Measurements from ENCODE around the gene CHN1. TPM values are rescaled to one million over a fixed set of nuclear protein-coding genes. Genes with fewer than 3 reads are reported as not detected.

Gene CHN1
- total RNA-seq, 1 donor from 2014 or later: 32.7 TPM

GRCh38 chr2:174753038-174753633, 252.0 kb downstream of the CHN1 start:
- Mint-ChIP-seq H3K27ac (no peak overlapping the region), H3K4me3 (no peak overlapping the region), H3K36me3 (no peaks in the 10 kb centered on the region), H3K27me3 (ENCODE audit: low read depth) (no peaks in the 10 kb centered on the region), H3K4me1 (peaks cover 3% of the 10 kb centered on the region), H3K9me3 (no peaks in the 10 kb centered on the region)
- no peak for DNase-seq (ENCODE audit: low spot score in 2 of 2, unreplicated experiment in 2 of 2)
- no peak for TF ChIP-seq CTCF (IDR thresholded peaks at IDR 0.05; ENCODE audit: unreplicated experiment)

- TF ChIP-seq CTCF (IDR thresholded peaks at IDR 0.05; ENCODE audit: unreplicated experiment): no peak
- no peak for DNase-seq (ENCODE audit: low spot score in 2 of 2, unreplicated experiment in 2 of 2)
- H3K27ac Mint-ChIP-seq: no peak overlapping the region
- no peaks in the 10 kb centered on the region for H3K36me3 Mint-ChIP-seq
- H3K27me3 Mint-ChIP-seq (ENCODE audit: low read depth): no peaks in the 10 kb centered on the region
- peaks cover 3% of the 10 kb centered on the region for H3K4me1 Mint-ChIP-seq
- H3K4me3 Mint-ChIP-seq: no peak overlapping the region
- no peaks in the 10 kb centered on the region for H3K9me3 Mint-ChIP-seq
Observed at GRCh38 chr2:174752403-174753037, 252.7 kb downstream of the CHN1 start.

- Mint-ChIP-seq H3K4me3 (no peak overlapping the region), H3K36me3 (no peaks in the 10 kb centered on the region), H3K9me3 (no peaks in the 10 kb centered on the region), H3K27me3 (ENCODE audit: low read depth) (no peaks in the 10 kb centered on the region), H3K4me1 (peaks cover 3% of the 10 kb centered on the region), H3K27ac (no peak overlapping the region)
- no peak for DNase-seq (ENCODE audit: low spot score in 2 of 2, unreplicated experiment in 2 of 2)
- no peak for TF ChIP-seq CTCF (IDR thresholded peaks at IDR 0.05; ENCODE audit: unreplicated experiment)
Observed at GRCh38 chr2:174750923-174751441, 254.2 kb downstream of the CHN1 start.

- Mint-ChIP-seq H3K4me3 (no peak overlapping the region), H3K9me3 (no peaks in the 10 kb centered on the region), H3K27ac (no peak overlapping the region), H3K36me3 (no peaks in the 10 kb centered on the region), H3K27me3 (ENCODE audit: low read depth) (no peaks in the 10 kb centered on the region), H3K4me1 (peaks cover 3% of the 10 kb centered on the region)
- DNase-seq (ENCODE audit: low spot score in 2 of 2, unreplicated experiment in 2 of 2): no peak
- no peak for TF ChIP-seq CTCF (IDR thresholded peaks at IDR 0.05; ENCODE audit: unreplicated experiment)
Observed at GRCh38 chr2:174749793-174750192, 255.4 kb downstream of the CHN1 start.

- Mint-ChIP-seq H3K4me1 (peaks cover 3% of the 10 kb centered on the region), H3K27me3 (ENCODE audit: low read depth) (no peaks in the 10 kb centered on the region), H3K27ac (no peak overlapping the region), H3K36me3 (no peaks in the 10 kb centered on the region), H3K4me3 (no peak overlapping the region), H3K9me3 (no peaks in the 10 kb centered on the region)
- DNase-seq (ENCODE audit: low spot score in 2 of 2, unreplicated experiment in 2 of 2): peak in 1 of 2 experiments; percentile 80
- TF ChIP-seq CTCF (IDR thresholded peaks at IDR 0.05; ENCODE audit: unreplicated experiment): peak; percentile 81
Observed at GRCh38 chr2:174748948-174749347, 256.2 kb downstream of the CHN1 start.

Other genes with a start within 250 kb of the CHN1 start
- gene CHRNA1, start 240.9 kb downstream of the CHN1 start, total RNA-seq: 0.16 TPM in 1 of 3 replicates, not detected in the others
- 60.6 to 70.3 TPM (median 62.7 TPM) in 3 replicates for gene ATF2, start 162.8 kb upstream of the CHN1 start, total RNA-seq
- gene ATP5MC3, start 176.3 kb upstream of the CHN1 start, total RNA-seq: 171 to 172 TPM (median 172 TPM) in 3 replicates